ENCODE data around the gene CHP1.
"Not testable (repeated sequence)": the region's sequence is repeated elsewhere in the genome, so short reads cannot be mapped to it uniquely, and the experiment has no call there.

CHP1 gene

DNA sequence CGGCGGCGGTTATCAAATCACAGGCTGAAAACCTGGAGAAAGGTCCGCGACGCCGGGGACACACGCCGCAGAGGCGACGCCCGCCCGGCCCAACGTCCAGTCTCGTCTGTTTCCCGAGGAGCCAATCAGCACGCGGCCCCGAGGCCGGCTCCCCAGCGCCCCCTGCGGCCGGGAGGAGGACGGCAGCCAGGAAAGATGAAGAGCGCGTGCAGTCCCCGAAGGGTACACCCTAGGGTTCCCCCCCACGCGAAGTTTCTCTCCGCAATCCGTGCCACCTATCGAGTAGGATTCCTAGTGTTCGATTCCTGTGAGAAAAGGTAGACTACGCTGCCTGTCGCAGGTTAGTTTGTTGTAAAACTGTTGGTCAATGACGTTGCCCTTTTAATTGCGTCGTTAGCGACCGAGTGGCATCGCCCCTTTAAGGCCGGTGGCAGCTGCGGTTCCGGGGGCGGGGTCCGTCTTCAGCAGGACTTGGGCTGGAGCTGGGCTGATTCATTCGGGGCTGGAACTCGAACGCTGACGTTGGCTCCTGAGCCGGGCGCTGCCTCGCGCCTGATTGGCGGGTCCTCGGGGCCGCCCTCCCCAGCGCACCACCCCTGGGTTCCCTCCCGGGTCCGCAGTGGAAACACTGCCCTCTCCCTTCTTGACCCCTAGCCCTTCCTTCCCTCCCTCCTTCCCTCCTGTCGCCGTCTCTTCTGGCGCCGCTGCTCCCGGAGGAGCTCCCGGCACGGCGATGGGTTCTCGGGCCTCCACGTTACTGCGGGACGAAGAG lies at the start of gene CHP1, which contains the start of gene EXD1:
CHP1 (plus strand) TSS at position 619 of the 772 bp plus-strand sequence; CDS start at position 734, 115 bp downstream.
EXD1 (minus strand) TSS at position 108 of the 772 bp plus-strand sequence. CDS start 4,182 bp downstream, outside the sequence.
- peak; percentile 98 for DNase-seq
- H3K36me3 Mint-ChIP-seq (ENCODE audit: low read depth): no peaks in the 10 kb centered on the region
- no peaks in the 10 kb centered on the region for H3K27me3 Mint-ChIP-seq
- H3K4me1 Mint-ChIP-seq: peaks cover 31% of the 10 kb centered on the region
- peak within 1 kb of the TSS; percentile 75 for H3K27ac Mint-ChIP-seq
- peak within 1 kb of the TSS; percentile 84 for H3K4me3 Mint-ChIP-seq
- ATAC-seq: peak; percentile 99
- no peaks in the 10 kb centered on the region for H3K9me3 Mint-ChIP-seq

DNA sequence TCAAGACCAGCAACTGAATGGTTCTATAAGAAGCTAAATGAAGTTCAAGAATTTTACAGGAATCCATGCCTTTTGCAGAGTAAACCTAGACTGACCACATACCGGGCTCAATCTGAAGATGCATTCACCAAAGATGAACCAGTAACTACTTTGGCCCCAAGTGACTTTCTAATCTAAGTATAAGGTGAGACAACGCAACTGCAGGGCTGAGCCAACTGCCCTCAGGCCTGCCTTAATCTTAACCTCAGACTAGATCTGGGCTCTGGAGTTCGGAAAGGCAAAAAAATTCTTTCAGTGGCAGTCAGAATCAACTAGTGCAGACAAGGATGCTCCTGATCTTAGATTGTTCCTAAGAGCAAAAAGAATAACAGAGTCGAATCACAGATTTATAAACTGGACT lies 48.8 kb upstream of the CHP1 start:
- no peaks in the 10 kb centered on the region for H3K27me3 Mint-ChIP-seq
- H3K27ac Mint-ChIP-seq: no peak overlapping the region

DNA sequence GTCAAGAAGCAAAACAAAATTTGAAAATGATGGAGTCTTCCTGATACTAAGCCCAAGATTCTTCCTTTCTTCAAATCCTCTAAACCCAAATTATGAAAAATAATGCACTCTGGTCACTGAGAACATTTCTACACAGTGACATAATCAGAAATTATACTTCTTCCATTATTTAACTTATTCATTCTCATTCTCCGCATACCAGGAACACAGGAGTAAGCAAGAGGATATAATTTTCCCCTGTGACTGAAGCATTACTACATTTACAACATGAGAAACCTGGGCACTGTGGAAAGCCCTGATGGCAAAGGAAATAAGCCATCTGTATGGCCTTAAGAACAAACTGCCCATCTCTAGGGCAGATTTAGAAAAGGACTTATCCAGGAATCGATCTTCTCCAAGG lies 47.5 kb upstream of the CHP1 start:
- Mint-ChIP-seq H3K36me3 (ENCODE audit: low read depth) (no peaks in the 10 kb centered on the region), H3K4me1 (no peaks in the 10 kb centered on the region), H3K9me3 (no peaks in the 10 kb centered on the region), H3K4me3 (no peak overlapping the region), H3K27me3 (no peaks in the 10 kb centered on the region), H3K27ac (no peak overlapping the region)
- no peak for DNase-seq
- ATAC-seq: no peak

More for the DNA sequence above, 48.8 kb upstream of the CHP1 start:
- Mint-ChIP-seq H3K9me3 (no peaks in the 10 kb centered on the region), H3K4me3 (no peak overlapping the region), H3K4me1 (no peaks in the 10 kb centered on the region), H3K36me3 (ENCODE audit: low read depth) (no peaks in the 10 kb centered on the region)
- no peak for DNase-seq
- ATAC-seq: no peak

DNA sequence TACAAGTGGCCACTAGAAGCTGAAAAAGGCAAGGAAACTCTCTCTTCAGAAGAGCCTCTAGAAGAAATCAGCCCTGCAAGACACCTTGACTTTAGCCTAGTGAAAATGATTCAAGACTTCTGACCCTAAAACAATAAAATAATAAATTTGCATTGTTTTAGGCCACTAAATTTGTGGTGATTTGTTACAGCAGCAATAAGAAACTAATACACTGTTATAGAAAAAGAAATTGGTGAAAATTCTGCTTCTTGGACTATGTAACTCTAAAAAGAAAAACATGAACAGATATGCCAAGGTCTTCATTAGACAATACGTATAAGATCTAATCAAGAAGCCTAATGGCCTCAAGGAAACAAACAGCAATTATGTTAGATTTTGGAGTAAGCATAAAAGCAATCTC lies 36.6 kb upstream of the CHP1 start:
- Mint-ChIP-seq H3K9me3 (no peaks in the 10 kb centered on the region), H3K27me3 (no peaks in the 10 kb centered on the region), H3K27ac (no peak overlapping the region), H3K4me3 (no peak overlapping the region), H3K36me3 (ENCODE audit: low read depth) (no peaks in the 10 kb centered on the region), H3K4me1 (no peaks in the 10 kb centered on the region)
- no peak for ATAC-seq
- no peak for DNase-seq

DNA sequence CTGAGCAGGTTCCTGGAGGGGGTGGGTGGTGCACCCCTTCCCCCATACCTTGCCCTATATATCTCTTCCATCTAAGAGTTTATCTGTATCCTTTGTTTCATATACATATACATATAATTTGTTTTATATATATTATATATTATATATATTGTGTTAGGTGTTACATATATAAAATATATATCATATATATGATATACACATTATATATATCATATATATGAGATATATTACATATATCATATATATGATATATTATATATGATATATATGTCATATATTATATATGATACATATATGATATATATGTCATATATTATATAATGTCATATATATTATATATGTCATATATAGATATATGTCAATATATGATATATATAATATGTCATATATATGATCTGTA lies 31.6 kb upstream of the CHP1 start:
- DNase-seq (no peak), ATAC-seq (no peak)
- H3K27me3 Mint-ChIP-seq: no peaks in the 10 kb centered on the region
- no peaks in the 10 kb centered on the region for H3K4me1 Mint-ChIP-seq
- no peak overlapping the region for H3K4me3 Mint-ChIP-seq
- no peaks in the 10 kb centered on the region for H3K36me3 Mint-ChIP-seq (ENCODE audit: low read depth)
- H3K9me3 Mint-ChIP-seq: no peaks in the 10 kb centered on the region
- H3K27ac Mint-ChIP-seq: no peak overlapping the region

DNA sequence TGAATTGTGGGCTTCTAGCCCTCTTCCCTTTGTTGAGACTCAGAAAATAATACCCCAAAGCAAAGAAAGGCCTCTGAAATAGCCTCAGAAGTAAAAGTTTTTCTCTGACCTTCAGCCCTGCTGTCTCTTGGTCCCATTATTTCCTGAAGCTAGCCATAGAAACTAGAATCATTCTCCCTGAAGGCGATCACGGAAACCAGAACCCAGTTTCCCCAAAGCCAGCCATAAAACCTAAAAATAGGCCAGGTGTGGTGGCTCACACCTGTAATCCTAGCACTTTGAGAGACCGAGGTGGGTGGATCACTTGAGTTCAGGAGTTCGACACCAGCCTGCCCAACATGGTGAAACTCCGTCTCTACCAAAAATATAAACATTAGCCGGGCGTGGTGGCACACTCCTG lies 27.7 kb upstream of the CHP1 start:
- Mint-ChIP-seq H3K36me3 (ENCODE audit: low read depth) (no peaks in the 10 kb centered on the region), H3K27ac (no peak overlapping the region), H3K4me3 (no peak overlapping the region), H3K4me1 (no peaks in the 10 kb centered on the region), H3K9me3 (no peaks in the 10 kb centered on the region), H3K27me3 (peaks cover 2% of the 10 kb centered on the region)
- DNase-seq: no peak
- ATAC-seq: no peak

DNA sequence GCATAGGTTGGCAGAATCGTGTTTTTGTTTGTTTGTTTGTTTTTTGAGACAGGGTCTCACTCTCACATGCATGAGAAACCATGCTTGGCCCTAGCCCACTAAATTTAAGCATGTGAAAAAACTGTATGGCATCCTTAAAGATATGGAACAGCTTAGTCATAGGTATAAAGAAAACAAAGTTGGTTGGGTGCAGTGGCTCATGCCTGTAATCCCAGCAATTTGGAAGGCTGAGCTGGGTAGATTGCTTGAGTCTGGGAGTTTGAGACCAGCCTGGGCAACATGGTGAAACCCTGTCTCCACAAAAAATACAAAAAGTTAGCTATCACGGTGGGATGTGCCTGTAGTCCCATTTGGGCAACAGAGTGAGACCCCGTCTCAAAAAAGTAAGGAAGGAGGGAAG lies 25.8 kb upstream of the CHP1 start:
- Mint-ChIP-seq H3K27ac (no peak overlapping the region), H3K4me3 (no peak overlapping the region), H3K9me3 (no peaks in the 10 kb centered on the region), H3K27me3 (peaks cover 2% of the 10 kb centered on the region), H3K36me3 (ENCODE audit: low read depth) (no peaks in the 10 kb centered on the region), H3K4me1 (no peaks in the 10 kb centered on the region)
- DNase-seq (no peak), ATAC-seq (no peak)

DNA sequence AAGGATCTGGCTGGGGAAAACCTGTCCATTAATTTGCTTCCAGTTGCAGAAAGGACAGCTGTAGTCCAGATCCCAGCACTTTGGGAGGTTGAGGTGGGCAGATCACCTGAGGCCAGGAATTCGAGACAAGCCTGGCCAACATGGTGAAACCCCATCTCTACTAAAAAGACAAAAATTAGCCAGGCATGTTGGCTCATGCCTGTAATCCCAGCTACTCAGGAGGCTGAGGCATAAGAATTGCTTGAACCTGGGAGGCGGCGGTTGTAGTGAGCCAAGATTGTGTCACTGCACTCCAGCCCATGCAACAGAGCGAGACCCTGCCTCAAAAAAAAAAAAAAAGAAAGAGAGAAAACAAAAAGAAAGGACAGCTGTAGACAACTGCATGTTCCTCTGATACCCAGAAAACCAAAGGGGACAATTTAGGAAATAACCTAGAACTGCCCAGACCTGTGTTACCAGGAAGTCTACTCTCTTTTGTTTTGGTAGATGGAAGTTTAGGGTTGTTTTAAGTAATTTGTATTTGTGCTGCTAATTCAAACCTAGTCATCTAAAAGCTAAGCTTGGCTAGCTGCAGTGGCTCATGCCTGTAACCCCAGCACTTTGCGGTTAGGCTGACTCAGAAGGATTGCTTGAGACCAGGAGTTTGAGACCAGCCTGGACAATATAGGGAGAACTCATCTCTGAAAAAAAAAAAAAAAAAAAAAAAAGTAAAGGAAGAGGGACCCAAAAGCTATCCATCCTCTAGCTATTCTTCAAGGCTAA lies 23.2 kb upstream of the CHP1 start:
- Mint-ChIP-seq H3K4me1 (no peaks in the 10 kb centered on the region), H3K36me3 (ENCODE audit: low read depth) (no peaks in the 10 kb centered on the region), H3K4me3 (no peak overlapping the region), H3K9me3 (no peaks in the 10 kb centered on the region), H3K27me3 (peaks cover 5% of the 10 kb centered on the region), H3K27ac (no peak overlapping the region)
- DNase-seq (no peak), ATAC-seq (no peak)

DNA sequence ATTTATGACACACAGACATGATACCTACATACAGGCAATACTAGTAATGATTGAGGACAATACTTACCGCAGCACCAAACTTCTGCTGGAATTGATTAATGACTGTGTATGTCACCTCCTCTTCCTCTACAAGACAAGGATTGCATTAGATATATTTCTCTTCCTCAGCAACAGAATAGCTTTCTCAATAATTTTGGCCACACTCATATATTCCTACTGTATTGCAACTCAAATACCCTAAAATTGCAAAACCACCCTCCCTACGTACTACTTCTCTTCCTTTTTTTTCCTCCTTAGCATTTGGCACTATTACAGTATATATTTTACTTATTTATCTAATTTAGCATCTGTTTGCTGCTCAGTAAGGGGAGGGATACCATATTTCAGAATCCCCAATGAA lies 15.4 kb upstream of the CHP1 start:
- no peak for ATAC-seq
- no peaks in the 10 kb centered on the region for H3K36me3 Mint-ChIP-seq (ENCODE audit: low read depth)
- H3K27ac Mint-ChIP-seq: no peak overlapping the region

DNA sequence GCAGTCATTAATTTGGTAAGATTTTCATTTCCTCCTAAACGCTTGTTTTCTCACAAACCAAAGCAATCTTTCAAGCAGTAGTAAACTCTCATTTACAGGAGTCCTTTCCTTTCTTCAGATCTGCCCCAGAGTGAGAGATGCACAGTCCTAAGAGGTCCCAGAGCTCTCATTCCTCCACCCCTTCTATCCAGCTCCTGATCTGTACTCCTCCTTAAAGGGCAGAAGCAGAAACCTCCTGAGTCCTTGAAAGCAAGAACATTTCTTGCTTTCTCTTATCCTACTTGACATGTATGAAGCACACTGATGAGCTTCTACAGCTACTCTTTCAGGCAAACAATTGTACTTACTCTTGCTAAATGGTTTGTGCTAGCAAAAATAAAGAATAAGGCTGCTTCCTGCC lies 12.2 kb upstream of the CHP1 start:
- H3K36me3 Mint-ChIP-seq (ENCODE audit: low read depth): no peaks in the 10 kb centered on the region
- no peaks in the 10 kb centered on the region for H3K4me1 Mint-ChIP-seq
- ATAC-seq (no peak), DNase-seq (no peak)
- peaks cover 11% of the 10 kb centered on the region for H3K27me3 Mint-ChIP-seq
- H3K27ac Mint-ChIP-seq: no peak overlapping the region
- no peak overlapping the region for H3K4me3 Mint-ChIP-seq
- no peaks in the 10 kb centered on the region for H3K9me3 Mint-ChIP-seq

More for the DNA sequence above, 15.4 kb upstream of the CHP1 start:
- Mint-ChIP-seq H3K9me3 (no peaks in the 10 kb centered on the region), H3K4me1 (no peaks in the 10 kb centered on the region), H3K27me3 (peaks cover 11% of the 10 kb centered on the region), H3K4me3 (no peak overlapping the region)
- no peak for DNase-seq

DNA sequence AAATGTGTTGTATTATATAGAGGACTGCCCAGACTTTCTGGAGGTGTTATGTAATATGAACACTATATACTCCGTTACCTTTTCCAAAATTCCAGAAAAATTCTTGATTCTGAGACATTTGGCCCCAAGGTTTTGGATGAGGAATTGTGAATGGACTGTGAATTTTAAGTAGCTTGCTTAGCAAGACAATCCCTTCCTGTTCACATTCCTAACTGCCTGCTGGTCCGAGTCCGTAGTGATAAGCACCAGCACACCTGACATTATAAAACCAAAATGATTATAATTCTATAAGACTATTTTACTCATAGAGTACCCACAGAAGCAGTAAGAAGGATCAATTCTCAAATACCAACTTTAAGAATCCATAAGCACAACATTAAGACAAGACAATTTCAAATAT lies 11.7 kb upstream of the CHP1 start:
- H3K4me1 Mint-ChIP-seq: no peaks in the 10 kb centered on the region
- no peak overlapping the region for H3K27ac Mint-ChIP-seq
- no peak overlapping the region for H3K4me3 Mint-ChIP-seq
- H3K36me3 Mint-ChIP-seq (ENCODE audit: low read depth): no peaks in the 10 kb centered on the region
- ATAC-seq: no peak
- DNase-seq: no peak
- H3K27me3 Mint-ChIP-seq: peaks cover 13% of the 10 kb centered on the region
- no peaks in the 10 kb centered on the region for H3K9me3 Mint-ChIP-seq

DNA sequence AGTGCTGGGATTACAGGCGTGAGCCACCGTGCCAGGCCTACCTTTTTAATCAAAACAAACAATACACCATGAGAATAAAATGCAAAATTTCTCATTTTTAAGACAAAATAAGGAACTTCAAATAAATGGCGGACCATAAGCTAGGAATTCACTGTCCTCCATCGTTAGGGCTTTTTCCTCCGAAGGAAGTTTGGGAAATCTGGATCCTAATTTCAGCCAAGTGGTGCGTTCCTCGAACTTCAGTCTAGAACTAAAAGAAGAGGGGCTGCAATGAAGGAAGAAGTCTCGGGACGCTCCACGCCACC lies 771 bp upstream of the CHP1 start:
- Mint-ChIP-seq H3K4me1 (peaks cover 31% of the 10 kb centered on the region), H3K4me3 (peak overlapping the region; percentile 84), H3K36me3 (ENCODE audit: low read depth) (no peaks in the 10 kb centered on the region), H3K27me3 (no peaks in the 10 kb centered on the region), H3K27ac (peak overlapping the region; percentile 75), H3K9me3 (no peaks in the 10 kb centered on the region)
- DNase-seq (no peak), ATAC-seq (no peak)

DNA sequence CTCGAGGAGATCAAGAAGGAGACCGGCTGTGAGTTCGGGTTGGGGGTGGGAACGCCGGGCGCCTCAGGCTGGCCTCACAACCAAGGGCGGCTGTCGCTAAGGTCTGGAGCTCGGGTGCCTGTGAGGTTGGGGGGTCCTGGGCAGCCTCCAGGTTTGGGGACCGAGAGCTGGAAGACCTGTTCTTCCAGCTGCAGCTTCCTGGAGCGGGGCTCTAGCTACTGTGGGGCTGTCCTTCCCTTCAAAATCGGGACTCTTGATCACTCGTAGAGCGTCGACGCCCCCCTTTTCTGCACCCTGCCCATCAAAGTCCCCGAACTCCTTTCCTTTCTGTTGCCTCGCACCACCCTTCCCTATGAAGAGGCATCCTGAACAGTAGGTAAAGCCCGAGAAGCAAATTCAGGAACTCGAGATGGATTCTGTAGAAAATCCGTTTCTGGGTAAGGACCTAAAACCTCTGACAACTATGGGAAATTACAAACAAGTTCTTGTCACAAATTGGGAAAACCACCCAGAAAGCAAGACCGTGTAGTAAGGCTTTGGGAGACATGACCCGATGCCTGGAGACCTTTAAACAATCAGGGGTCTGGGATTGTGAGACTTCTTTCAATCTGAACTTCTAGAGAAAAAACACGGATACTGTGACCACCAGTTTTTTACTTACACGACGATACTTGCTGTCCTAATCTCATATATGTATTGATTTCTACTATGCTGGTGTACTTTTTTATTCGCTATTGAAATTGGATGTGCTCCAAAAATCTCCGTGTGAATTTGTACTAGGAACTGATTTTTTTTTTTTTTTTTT lies 556 bp downstream of the CHP1 start:
- H3K27me3 Mint-ChIP-seq: no peaks in the 10 kb centered on the region
- no peaks in the 10 kb centered on the region for H3K36me3 Mint-ChIP-seq (ENCODE audit: low read depth)
- H3K9me3 Mint-ChIP-seq: no peaks in the 10 kb centered on the region
- H3K4me1 Mint-ChIP-seq: peaks cover 31% of the 10 kb centered on the region
- H3K27ac Mint-ChIP-seq: peak overlapping the region; percentile 75
- DNase-seq (no peak), ATAC-seq (peak; percentile 58)
- H3K4me3 Mint-ChIP-seq: peak overlapping the region; percentile 84

DNA sequence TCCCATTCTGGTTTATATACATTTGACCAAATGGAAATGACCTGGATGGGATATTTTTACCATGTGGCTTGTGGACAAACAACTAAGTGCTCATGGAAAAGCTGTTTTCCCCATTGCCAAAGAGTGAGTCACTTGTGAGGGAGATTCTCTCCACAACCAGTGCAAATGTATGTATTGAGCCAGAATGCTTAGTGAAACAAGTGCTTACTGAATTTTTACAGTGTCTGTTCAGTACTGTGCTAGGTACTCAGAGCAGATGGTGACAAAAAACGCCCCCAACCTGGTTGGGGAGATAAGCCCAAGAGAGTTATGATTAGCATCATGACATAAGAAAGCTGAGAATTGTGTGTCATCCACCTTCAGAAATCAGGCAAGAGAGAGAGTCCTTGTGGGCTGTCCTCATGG lies 2.3 kb downstream of the CHP1 start:
- no peak for ATAC-seq
- H3K9me3 Mint-ChIP-seq: no peaks in the 10 kb centered on the region
- H3K27me3 Mint-ChIP-seq: no peaks in the 10 kb centered on the region
- H3K4me1 Mint-ChIP-seq: peaks cover 31% of the 10 kb centered on the region
- no peaks in the 10 kb centered on the region for H3K36me3 Mint-ChIP-seq (ENCODE audit: low read depth)
- H3K4me3 Mint-ChIP-seq: no peak overlapping the region
- no peak for DNase-seq
- H3K27ac Mint-ChIP-seq: no peak overlapping the region

DNA sequence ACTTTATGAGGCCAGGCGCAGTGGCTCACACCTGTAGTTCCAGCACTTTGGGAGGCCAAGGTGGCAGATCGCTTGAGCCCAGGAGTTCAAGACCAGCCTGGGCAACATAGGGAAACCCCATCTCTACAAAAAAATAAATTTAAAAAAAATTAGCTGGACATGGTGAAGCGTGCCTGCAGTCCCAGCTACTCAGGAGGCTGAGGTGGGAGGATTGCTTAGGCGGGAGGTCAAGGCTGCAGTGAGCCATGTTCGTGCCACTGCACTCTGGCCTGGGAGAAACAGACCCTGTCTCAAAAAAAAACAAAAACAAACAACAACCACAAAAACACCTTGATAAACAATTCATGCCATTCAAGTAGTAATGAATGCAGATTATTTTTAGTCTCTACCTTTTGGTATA lies 4.2 kb downstream of the CHP1 start:
- not testable (repeated sequence) for ATAC-seq

More for the DNA sequence above, 4.2 kb downstream of the CHP1 start:
- H3K27me3 Mint-ChIP-seq; H3K36me3 Mint-ChIP-seq (ENCODE audit: low read depth); DNase-seq; H3K4me3 Mint-ChIP-seq; H3K9me3 Mint-ChIP-seq; H3K27ac Mint-ChIP-seq: not testable (repeated sequence)
- H3K4me1 Mint-ChIP-seq: peaks cover 28% of the 10 kb centered on the region

Data from activated naive CD8-positive, alpha-beta T cell treated with anti-CD3 and anti-CD28 coated beads, Interleukin-2, amount 50 U/mL, for 24 hours (primary cell).